ENCODE results near the gene PLA2G3. TPM values are rescaled to one million over a fixed set of nuclear protein-coding genes. Genes with fewer than 3 reads are reported as not detected.

The PLA2G3 gene
- total RNA-seq, 1 donor from 2014 or later: not detected

GRCh38 chr22:31087744-31088215 lies 52.5 kb downstream of the PLA2G3 start:
- DNase-seq (ENCODE audit: low spot score): no peak

GRCh38 chr22:31086703-31087330 lies 53.5 kb downstream of the PLA2G3 start:
- no peak for DNase-seq (ENCODE audit: low spot score)

- no peak for DNase-seq (ENCODE audit: low spot score)
Measured at GRCh38 chr22:31085928-31086327, 54.4 kb downstream of the PLA2G3 start.

- no peak for DNase-seq (ENCODE audit: low spot score)
Measured at GRCh38 chr22:31085493-31085824, 54.8 kb downstream of the PLA2G3 start.

- DNase-seq (ENCODE audit: low spot score): peak; percentile 95
Measured at GRCh38 chr22:31084811-31085492, 55.4 kb downstream of the PLA2G3 start.

Small RNAs within 50 kb of the gene (microRNA-seq; reads per million reads assigned to microRNA genes)
- not detected for gene MIR3928 (ENCODE audit: borderline number of aligned reads)

Other genes starting within 250 kb of the PLA2G3 start
- gene MORC2, start 171.7 kb downstream of the PLA2G3 start, total RNA-seq: 28.7 TPM
- gene TUG1, start 171.2 kb downstream of the PLA2G3 start, total RNA-seq: 52.2 TPM
- gene SMTN, start 59.2 kb downstream of the PLA2G3 start, total RNA-seq: 78.5 TPM
- gene SELENOM, start 32.9 kb downstream of the PLA2G3 start, total RNA-seq: 160 TPM
- gene INPP5J, start 17.5 kb downstream of the PLA2G3 start, total RNA-seq: 0.19 TPM
- 39.0 TPM for gene RNF185, start 19.7 kb upstream of the PLA2G3 start, total RNA-seq
- gene LIMK2, start 71.8 kb upstream of the PLA2G3 start, total RNA-seq: 52.1 TPM
- gene PIK3IP1, start 152.0 kb upstream of the PLA2G3 start, total RNA-seq: 19.8 TPM
- 13.3 TPM for gene PATZ1, start 205.8 kb upstream of the PLA2G3 start, total RNA-seq

Data from mesenteric fat pad (tissue), 1 donor.